DMS114 treated with DMSO at 0.1 percent for 48 hours (cell line): ENCODE data around the gene CUL9.

Experiments
- DNase-seq: peaks from one replicate; lab custom pipeline; 2025; ENCODE audit not compliant: unreplicated experiment; lab: John Stamatoyannopoulos, UW

The CUL9 gene

DNA sequence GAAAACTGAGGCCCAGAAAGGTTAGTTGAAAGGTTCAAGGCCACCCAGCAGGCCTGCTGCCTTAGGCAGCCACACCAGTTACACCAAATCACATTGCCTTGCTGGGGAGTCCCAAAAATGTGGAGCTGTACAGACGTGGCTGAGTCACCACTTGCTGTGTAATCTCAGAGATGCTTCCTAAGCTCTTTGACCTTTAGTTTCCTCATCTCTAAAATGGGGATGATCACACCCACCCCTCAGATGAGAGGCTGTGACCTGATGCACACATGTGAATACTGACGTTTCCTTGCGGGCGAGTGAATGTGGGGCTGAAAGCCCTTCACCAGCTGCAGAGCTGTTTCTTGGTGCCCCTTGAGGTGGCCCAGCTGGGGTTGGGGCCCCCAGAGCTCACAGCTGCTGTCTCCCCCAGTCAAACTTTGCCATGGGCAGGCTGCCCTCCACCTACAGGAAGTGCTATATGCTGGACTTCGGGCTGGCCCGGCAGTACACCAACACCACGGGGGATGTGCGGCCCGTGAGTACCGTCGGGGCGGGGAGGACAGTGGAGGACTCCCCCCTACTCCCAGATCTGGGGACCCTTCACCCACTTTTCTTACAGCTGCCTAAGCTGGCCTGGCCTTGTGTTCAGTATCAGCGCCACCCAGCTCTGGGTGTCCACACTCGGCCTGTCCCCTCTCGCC, 72.3 kb downstream of the CUL9 start:
- no peak for DNase-seq

DNA sequence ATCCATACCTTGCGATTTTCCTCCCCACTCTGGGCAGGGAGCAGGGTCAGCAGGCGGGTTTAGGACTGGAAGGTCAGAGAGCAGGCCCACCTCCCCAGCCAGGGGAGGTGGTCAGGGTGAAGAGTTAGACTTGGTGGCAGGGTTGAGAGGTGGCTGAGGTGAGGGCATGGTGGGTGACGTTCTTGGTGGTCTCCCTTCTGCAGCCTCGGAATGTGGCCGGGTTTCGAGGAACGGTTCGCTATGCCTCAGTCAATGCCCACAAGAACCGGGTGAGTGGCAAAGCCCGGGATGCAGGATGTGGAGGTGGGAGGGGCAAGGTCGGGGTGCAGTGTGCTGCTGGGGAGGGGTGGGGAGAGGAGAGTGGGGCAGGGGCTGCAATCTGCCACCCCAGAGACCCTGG, 72.8 kb downstream of the CUL9 start:
- no peak for DNase-seq

DNA sequence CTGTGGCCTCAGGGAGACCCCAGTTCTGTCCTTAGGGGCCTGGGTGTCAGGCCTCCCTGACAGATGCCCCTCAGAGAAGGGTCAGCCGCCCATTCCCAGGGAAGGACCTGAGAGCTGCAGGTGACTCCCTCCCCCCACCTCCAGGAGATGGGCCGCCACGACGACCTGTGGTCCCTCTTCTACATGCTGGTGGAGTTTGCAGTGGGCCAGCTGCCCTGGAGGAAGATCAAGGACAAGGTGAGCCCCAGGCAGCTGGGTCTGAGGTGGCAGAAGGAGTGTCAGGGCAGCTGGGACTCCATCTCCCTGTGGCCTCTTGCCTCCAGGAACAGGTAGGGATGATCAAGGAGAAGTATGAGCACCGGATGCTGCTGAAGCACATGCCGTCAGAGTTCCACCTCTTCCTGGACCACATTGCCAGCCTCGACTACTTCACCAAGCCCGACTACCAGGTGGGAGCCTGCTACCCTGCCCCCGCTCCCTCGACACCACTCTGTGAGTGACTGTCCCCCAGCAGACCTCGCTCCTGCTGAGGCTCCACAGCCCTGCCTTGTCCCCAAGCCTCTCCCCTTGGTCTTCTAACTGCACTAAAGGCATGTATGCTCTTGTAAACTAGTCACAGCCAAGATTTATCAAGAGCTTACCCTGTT, 73.5 kb downstream of the CUL9 start:
- no peak for DNase-seq

DNA sequence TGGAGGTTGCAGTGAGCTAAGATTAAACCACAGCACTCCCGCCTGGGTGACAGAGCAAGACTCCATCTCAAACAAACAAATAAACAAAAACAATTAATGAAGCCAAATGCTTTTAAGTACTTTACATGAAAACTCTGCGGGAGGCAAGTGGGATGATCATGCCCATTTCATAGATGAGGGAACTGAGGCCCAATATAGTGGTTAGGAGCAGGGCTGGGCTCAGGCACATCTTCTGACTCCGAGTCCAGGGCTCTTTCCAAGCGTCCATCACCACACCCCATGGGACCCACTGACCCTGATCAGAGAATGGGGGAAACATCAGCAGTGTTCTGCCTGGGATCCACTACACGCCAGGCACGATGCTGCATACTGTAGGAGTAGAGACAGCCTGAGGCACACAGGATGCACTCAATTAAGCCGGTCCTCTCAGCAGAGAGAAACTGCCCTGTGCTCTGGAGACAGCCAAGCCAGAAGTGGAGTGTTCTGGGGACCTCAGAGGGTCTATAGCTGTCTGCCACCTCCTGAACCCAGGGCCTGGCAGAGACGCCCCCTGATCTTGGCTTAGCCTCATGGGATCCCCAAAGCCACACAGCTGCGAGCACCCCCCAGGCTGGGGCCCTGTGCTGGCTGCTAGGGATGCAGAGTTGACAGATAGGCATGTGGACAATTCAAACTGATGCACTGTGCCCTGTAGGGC, 74.8 kb downstream of the CUL9 start:
- no peak for DNase-seq

DNA sequence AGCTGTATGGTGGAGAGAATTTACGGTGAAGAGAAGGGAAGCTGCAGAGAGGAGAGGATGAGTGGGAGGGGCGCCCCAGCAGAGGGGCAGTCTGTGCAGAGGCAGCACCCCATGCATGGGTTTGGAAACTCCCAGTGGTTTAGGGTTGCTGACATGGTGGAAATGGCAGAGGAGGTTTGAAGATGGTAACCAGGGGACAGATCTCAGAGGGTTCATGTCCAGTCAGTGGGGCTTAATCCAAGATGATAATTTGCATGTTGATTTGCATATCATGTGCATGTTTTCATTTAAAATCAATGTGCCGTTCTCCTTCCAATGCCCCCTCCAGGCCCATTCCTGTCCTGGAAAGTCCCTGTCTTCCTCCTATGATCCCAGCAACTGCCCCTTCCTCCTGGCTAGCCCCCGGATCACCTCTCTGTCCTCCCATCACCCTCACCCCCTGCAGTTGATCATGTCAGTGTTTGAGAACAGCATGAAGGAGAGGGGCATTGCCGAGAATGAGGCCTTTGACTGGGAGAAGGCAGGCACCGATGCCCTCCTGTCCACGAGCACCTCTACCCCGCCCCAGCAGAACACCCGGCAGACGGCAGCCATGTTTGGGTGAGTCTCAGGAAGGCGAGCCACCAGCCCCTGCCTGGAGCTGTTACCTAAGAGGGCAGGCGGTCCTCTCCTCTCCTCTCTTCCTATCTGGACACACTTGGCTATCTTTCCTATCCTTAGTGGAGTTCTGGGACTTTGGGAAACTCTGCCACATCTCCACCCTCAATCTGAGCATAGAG, 75.6 kb downstream of the CUL9 start:
- DNase-seq: no peak

DNA sequence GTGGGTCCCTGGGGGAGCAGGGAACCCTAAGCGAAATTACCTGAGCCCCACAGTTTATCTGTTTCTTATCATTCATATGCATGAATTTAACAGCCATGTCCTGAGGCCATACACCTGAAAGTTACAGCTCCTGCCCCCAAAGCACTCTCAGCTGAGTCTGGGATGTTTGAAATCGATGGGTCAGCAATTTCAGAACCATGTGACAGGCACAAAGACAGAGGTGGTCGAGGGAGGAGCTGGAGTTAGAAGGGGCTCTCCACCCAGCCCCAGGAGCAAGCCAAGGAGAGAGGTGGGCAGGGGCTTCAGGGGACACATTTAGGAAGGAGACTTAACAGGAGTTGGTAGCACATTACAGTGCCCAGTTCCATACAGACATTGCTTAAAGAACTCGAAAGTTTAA, 76.2 kb downstream of the CUL9 start:
- DNase-seq: no peak

DNA sequence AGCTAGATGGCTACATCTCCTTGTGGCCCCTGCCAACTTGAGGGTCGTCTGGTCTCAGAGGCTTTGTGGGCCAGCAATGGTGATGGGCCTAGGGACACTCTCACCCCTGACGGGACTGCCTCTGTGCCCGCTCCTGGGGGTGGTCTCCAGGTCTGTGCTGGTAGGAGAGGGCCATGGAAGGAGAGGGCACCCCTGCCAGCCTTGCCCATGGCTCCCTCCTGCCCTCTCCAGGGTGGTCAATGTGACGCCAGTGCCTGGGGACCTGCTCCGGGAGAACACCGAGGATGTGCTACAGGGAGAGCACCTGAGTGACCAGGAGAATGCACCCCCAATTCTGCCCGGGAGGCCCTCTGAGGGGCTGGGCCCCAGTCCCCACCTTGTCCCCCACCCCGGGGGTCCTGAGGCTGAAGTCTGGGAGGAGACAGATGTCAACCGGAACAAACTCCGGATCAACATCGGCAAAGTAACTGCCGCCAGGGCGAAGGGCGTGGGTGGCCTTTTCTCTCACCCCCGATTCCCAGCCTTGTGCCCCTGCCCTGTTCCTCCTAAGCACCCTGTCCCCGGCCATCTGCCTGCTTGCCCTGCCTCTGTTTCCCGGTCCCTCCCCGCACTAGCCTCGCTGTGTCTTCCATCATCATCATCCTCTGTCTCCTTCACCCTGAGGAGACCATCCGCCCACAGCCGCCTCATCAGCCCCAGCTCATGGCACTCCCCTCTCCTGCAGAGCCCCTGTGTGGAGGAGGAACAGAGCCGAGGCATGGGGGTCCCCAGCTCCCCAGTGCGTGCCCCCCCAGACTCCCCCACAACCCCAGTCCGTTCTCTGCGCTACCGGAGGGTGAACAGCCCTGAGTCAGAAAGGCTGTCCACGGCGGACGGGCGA, 77.1 kb downstream of the CUL9 start:
- DNase-seq: no peak

DNA sequence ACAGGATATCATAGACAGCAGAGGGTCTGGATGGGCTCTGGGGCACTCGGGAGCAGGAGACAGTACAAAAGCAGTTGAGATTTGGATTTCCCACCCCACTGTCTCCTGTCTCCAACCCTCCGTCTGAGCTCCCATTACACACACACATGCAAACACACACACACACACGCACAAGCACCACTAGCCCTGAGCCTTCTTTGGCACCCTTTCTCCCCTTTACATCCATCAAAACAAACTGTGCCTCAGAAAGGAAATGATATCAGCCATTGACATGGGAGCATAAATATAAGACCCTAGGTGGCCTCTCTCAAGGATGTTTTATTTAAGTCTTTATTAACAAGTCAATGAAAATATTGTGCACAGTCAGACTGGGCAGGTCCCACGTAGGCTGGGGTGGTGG, 78.8 kb downstream of the CUL9 start:
- no peak for DNase-seq

DNA sequence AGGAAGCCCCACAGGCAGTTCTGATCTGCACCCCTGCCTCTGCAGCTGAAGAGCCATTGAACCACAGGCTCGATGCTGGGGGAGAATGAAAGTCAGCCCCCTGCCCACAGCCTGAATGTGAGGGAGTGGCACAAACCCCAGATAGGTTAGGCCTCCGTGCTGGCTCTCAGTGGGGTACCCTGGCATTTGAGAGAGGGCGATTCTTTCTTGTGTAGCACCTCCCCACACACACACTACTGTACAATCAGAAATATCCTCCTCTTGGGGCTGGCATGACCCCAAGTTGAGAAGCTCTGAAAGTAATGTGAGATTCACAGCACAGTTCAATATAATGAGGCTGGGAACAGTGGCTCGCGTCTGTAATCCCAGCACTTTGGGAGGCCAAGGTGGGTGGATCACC, 79.2 kb downstream of the CUL9 start:
- DNase-seq: no peak

DNA sequence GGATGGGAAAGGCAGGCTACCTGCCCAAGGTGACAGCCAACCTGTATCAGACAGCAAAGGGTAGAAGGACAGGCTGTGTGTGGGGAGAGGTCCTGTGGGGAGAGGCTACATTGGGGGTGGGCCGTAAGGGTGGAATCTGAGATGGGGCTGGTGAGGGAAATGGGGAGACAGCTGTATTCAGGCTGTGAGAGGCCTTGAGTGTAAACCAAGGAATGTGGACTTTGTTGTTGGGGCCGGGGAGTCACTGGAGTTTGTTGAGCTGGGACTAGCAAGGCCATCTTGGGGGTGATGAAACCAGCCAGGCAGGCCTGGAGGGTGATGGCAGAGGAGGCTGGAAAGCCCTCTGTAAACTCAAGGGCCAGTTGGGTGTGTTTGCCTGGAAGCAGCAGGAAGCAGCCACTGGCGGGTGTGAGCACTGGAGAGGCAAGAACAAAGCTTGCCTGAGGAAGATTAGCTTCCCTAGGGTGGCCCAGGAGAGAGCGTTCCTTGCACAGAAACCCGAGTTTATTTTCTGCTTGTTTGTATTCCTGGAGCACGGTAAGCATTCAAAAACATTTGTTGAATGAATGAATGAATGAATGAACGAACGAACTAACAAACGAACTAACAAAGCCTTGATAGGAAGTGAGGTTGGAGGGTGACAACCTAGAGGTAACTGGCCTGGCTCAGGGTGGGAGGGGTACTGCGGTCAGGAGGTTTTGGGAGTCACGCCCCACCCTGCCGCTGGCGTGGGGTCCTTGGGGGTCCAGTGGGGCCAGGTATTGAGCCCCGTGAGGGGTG, 80.2 kb downstream of the CUL9 start:
- DNase-seq: no peak

DNA sequence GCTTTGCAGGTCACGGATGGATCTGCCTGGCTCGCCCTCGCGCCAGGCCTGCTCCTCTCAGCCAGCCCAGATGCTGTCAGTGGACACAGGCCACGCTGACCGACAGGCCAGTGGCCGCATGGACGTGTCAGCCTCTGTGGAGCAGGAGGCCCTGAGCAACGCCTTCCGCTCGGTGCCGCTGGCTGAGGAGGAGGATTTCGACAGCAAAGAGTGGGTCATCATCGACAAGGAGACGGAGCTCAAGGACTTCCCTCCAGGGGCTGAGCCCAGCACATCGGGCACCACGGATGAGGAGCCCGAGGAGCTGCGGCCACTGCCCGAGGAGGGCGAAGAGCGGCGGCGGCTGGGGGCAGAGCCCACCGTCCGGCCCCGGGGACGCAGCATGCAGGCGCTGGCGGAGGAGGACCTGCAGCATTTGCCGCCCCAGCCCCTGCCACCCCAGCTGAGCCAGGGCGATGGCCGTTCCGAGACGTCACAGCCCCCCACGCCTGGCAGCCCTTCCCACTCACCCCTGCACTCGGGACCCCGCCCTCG, 80.9 kb downstream of the CUL9 start:
- no peak for DNase-seq

DNA sequence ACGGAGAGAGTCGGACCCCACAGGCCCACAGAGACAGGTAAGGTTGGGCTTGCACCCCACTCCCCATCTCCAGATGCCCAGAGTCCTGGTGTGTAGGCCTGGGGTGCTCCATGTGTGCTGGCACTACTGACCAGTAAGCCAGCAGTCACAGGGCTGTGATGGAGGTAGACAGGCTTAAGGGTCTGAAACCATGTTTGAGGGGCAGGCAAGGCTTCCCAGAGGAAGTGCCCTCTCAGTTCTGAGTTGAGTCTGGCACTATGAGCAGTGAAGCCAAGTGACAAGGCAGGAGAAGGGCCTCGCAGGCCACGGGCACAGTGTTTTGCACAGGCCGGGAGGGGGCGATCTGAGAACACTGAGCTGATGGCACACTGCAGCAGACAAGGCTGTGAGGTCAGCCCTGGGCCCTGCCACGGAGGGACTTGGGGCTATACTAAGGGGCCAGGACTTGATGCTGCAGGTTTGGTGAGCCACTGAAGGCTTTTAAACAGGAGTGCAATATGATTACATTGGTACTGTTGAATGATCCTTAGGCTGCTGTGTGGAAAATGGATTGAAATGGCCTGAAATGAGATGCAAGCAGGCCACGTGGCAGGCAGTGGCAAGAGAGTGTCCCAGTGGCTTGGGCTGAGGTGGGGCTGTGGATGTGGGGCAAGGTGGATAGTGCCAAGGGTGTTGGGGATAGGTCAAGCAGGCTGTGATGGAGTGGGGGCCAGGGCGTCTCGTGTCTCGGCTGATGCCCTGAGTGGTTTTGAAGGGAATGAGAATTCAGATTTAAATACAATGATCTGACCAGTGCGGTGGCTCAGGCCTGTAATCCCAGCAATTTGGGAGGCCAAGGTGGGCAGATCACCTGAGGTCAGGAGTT, 81.5 kb downstream of the CUL9 start:
- DNase-seq: peak; percentile 62

DNA sequence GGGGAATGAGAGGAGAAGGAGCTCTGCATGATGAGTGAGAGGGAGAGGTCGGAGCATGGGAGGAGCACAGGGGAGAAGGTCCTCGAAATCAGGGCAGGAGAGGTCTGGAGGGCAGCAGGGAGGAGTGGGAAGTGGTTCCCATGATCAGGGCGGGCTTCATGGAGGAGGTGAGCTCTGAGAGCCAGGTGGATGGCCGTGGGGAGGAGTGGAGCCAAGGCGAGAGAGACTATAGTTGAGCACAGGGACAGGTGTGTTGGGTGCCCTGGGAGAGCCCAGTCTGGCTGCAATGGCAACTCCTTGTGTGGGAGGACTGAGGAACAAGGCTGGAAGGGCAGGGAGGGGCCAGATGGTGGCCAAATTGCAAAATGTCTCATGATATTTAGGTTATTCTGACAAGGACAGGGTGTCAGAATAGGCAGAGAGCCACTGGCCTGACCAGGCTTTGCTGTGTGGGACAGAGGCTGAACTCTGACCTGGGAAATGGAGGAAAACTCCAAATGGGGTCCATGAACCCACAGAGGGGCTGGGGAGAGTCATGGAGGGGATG, 82.7 kb downstream of the CUL9 start:
- no peak for DNase-seq

DNA sequence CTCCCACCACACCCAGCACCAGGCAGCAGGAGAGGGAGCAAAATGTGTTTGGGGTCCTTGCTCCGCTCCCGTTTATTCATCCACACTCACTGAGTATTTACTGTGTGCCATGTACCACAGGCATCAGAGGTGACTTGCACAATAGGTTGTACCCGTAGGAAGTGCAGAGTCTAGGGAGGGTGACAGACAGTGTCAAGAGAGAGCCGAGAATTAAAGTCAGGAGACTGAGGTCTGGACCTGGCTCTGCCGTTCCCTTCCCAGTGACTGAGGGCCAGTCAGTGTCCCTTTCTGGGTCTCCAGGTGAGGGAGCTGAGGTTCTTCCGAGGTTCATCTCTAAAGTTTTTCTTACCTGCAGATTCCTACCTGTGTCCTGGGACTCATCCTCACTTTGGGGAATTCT, 83.6 kb downstream of the CUL9 start:
- no peak for DNase-seq

DNA sequence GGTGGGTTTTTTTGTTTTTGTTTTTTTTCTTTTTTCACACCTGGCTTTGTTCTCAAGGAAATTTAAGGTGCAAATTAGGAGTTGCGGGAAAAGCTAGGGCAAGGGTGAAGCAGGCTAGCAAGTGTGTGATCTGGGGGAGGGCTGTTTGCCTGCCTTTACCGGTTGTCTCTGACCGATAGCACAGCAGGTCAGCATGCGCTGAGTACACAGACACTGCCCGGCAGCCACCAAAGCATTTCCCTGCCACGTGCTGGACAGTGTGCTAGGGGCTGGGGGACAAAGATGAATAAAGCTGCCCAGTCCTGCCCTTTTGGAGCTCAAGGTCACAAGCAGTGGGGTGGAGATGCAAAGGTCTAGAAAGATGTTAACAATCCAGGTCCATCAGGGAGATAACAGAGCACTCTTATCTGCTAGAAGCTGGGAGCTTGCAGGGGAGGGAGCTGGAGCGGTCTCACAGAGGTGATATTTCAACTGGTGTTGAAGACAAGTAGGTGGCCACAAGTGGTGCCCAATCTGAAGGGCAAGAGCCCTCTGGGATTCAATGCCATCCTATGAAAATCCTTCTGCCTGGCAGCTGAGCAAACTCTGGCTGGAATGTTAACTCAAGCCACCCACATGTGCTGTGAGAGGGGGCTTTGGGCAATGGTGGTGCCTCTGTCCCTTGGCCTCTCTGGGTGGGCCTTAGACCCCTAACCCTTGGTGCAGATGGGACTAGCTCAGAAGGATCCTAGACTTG, 85.8 kb downstream of the CUL9 start:
- DNase-seq: no peak

DNA sequence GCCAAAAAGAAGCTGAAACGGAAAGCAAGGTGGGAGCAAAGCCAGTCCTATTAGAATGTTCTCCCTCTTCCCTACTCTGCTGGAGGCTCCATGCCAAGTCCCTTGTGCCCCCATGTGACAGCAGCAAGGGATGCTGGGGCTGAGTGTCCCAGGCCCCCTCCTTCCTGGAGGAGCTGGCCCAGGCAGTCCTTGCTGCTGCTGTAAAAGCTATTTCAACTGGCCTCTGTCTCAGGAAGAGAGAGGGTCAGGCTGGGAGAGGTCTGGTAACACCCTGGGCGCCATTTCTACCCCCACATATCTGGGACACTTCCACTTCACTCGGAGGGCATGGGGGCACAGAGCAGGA, 86.3 kb downstream of the CUL9 start:
- DNase-seq: no peak

DNA sequence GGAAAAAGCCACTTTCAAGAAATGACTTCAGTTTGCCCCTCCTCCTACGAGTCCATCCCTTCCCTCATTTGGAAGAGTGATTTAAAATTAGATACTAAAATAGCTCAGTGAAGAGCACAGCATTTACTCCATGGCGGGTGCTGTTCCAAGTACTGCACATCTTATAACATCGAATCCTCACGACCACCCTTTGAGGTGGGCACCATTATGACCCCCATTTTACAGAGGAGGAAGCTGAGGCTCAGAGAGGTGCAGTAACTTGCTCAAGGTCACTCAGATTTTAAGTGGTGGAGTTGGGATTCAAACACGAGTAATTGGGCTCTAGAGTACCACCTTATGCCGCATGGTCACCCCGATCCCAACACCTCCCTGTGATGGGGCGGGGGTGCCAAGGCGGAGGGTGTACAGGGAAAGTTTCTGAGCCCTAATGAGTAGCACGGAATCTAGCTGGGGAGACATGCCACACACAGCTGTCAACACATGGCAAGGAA, 86.8 kb downstream of the CUL9 start:
- DNase-seq: no peak
